ENCODE measurements around the gene SASH1.

DNA sequence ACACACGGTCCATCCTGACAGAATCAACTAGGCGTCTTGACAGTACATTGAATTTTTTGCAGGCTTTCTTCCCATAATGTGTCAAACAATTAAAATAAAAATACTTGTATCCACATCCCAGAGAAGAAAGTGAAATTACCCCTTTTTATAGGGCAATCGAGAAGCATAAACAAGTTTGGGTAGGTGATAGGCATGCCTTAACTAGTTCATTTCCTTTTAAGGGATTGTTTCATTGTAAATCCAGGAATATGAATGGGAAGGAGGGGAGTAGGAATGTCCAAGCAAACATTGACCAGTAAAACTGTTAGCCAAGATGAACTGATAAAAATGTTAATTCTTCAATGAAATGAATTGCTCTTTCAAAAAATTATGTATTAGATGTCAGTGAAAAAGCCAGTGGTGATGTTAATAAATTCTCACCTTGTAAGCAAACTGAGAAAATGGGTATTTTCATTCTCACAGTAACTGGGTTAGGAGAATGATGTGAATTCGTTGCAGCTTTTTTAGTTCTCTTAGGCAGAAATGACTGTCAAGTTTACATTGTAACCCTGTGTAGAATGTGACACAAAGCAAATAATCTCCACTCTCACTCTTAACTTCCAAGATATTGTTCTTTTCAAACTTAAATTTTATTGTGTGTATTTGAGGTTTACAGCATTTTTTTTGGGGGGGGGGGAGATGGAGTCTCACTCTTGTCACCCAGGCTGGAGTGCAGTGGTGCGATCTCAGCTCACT lies 31.6 kb downstream of the SASH1 start:
- TF ChIP-seq ZMAT4 (CRISPR knock-in tag; IDR thresholded peaks at IDR 0.05), result no peak
- TF ChIP-seq CTCF (IDR thresholded peaks at IDR 0.05), result no peak
- TF ChIP-seq TP53 (CRISPR knock-in tag; IDR thresholded peaks at IDR 0.05), result no peak
- no peak for TF ChIP-seq CREM (CRISPR knock-in tag; IDR thresholded peaks at IDR 0.05)

Measured in WTC11 (cell line).